GM12878 (cell line): ENCODE data around the gene IL17RA. TPM values are rescaled to one million over a fixed set of nuclear protein-coding genes. Genes with fewer than 3 reads are reported as not detected.

Experiments used
- ATAC-seq: fragments of 200-7000 bp; cut with Tn5 transposase; 3 replicates; pipeline ENCODE4 v1.9.1; 2020; ENCODE audit warnings: mild to moderate bottlenecking, moderate library complexity
- BruUV-seq: library from RNA; stranded (reverse); fragments of 400-500 nt; replicated peaks from 2 replicates; lab custom pipeline; 2021; lab: Mats Ljungman, UMichigan
- CTCF ChIA-PET: fragments of 300-600 bp; sonication (Branson Sonifier 250); formaldehyde crosslinking; extraction: SDS; loops from one replicate; lab custom pipeline; 2021; ENCODE audit warnings: inconsistent platforms; lab: Yijun Ruan, JAX
- POLR2A ChIA-PET: fragments of 350-600 bp; formaldehyde crosslinking; extraction: SDS; loops from one replicate; lab custom pipeline; 2021; ENCODE audit warnings: inconsistent platforms; lab: Charles Lee
- RAD21 ChIA-PET: fragments of 300-600 bp; sonication (Branson Sonifier 250); formaldehyde crosslinking; loops from one replicate; lab custom pipeline; 2023; ENCODE audit warnings: antibody characterized with exemption; ENCODE audit not compliant: unreplicated experiment; lab: Charles Lee
- SMC1A ChIA-PET: fragments of 300-600 bp; sonication (Branson Sonifier 250); formaldehyde crosslinking; loops from one replicate; lab custom pipeline; 2023; ENCODE audit not compliant: unreplicated experiment, uncharacterized antibody; lab: Charles Lee
- DNase-seq: peaks from one replicate; pipeline ENCODE4 v3.0.0-alpha.2; 2011; ENCODE audit warnings: low read depth, low spot score
- FAIRE-seq: peaks from 3 replicates; lab custom pipeline; 2011; peaks lifted over from hg19 to GRCh38; lab: Jason Lieb, UNC
- H2AFZ ChIP-seq: 2 replicates; pipeline ENCODE4 v1.6.0; 2011; ENCODE audit warnings: low read depth, low read length, control low read depth; ENCODE audit not compliant: control insufficient read depth
- H3K27ac ChIP-seq: 2 replicates; pipeline ENCODE4 v1.5.1; 2011; ENCODE audit warnings: control low read depth; ENCODE audit not compliant: control insufficient read depth, insufficient read depth
- H3K27me3 ChIP-seq, 2 experiments: replicated peaks in 1 of 2; 2 replicates each; pipeline versions ENCODE4 v1.6.0 to v1.6.1; 2011; ENCODE audit warnings: low read length in 1 of 2; ENCODE audit not compliant: control insufficient read depth in 2 of 2, insufficient read depth in 2 of 2
- H3K36me3 ChIP-seq, 2 experiments: 2 replicates each; pipeline ENCODE4 v1.5.1; 2011; ENCODE audit warnings: low read length in 1 of 2; ENCODE audit not compliant: control insufficient read depth in 2 of 2, insufficient read depth in 2 of 2
- H3K4me1 ChIP-seq: 2 replicates; pipeline ENCODE4 v1.6.1; 2011; ENCODE audit warnings: mild to moderate bottlenecking, low read length, moderate library complexity, mixed read lengths; ENCODE audit not compliant: control insufficient read depth, insufficient read depth
- H3K4me2 ChIP-seq: 2 replicates; pipeline ENCODE4 v1.6.0; 2011; ENCODE audit warnings: control low read depth; ENCODE audit not compliant: control insufficient read depth, insufficient read depth
- H3K4me3 ChIP-seq: fragments of 200-600 bp; sonication (generic); 2 replicates; pipeline ENCODE4 v1.5.1; 2016
- H3K79me2 ChIP-seq: 2 replicates; pipeline ENCODE4 v1.6.0; 2011; ENCODE audit warnings: low read length; ENCODE audit not compliant: control insufficient read depth, insufficient read depth
- H3K9ac ChIP-seq: 2 replicates; pipeline ENCODE4 v1.8.0; 2011; ENCODE audit warnings: low read length, control low read depth, mixed read lengths; ENCODE audit not compliant: control insufficient read depth, insufficient read depth
- H3K9me3 ChIP-seq: replicated peaks from 3 replicates; pipeline ENCODE4 v1.5.1; 2011; ENCODE audit warnings: mild to moderate bottlenecking, low read length; ENCODE audit not compliant: control insufficient read depth, insufficient read depth
- H4K20me1 ChIP-seq: 2 replicates; pipeline ENCODE4 v1.6.0; 2011; ENCODE audit not compliant: control insufficient read depth, insufficient read depth
- SMARCA5 ChIP-seq: fragments of 450-650 bp; IDR thresholded peaks from 2 replicates; pipeline ENCODE4 v1.6.1; 2017; ENCODE audit warnings: mild to moderate bottlenecking
- STAT3 ChIP-seq: IDR thresholded peaks from 2 replicates; pipeline ENCODE4 v1.6.1; 2011; ENCODE audit warnings: low read depth, low read length, improper control_type of control experiment
- ZBTB40 ChIP-seq: fragments of 450-650 bp; IDR thresholded peaks from 2 replicates; pipeline ENCODE4 v1.6.1; 2016; ENCODE audit warnings: mild to moderate bottlenecking, moderate library complexity, borderline replicate concordance
- WGBS: methylation state at CpG from one replicate; pipeline ENCODE4 v1.1.6; 2016; ENCODE audit warnings: low lambda C conversion rate; ENCODE audit not compliant: insufficient replicate concordance, insufficient coverage; ENCODE audit errors: missing lambda C conversion rate; 5-methylcytosine and 5-hydroxymethylcytosine counted together
- in situ Hi-C: fragments of 300-500 bp; cut with MboI; formaldehyde crosslinking; loops from 9 replicates; pipeline ENCODE4 v1.14.3; 2018; ENCODE audit warnings: mixed read lengths
- intact Hi-C: fragments of 100-400 bp; cut with micrococcal nuclease; formaldehyde crosslinking; loops from one replicate; pipeline ENCODE4 v1.14.2; 2022; ENCODE audit not compliant: unreplicated experiment
- polyA plus RNA-seq, 11 experiments: library from polyadenylated mRNA; depleted of rRNA in 4 of 11; unstranded in 6 of 11; stranded (reverse) in 5 of 11; fragments of >200 nt; fragmentation: Nextera tagmentation in 4 of 11; fragmentation: Illumina TruSeq in 1 of 11; extraction: Ambion mirVana in 4 of 11; extraction: Trizol in 1 of 11; gene quantifications; 1 replicate in 1 of 11; 2 replicates in 10 of 11; pipeline versions ENCODE4 v1.2.1 to v1.2.3, GENCODE V29; 2011 to 2016; ENCODE audit warnings: inconsistent platforms in 2 of 11, missing spikeins in 2 of 11, low read depth in 1 of 11
- total RNA-seq, 4 experiments: library from RNA; depleted of rRNA in 3 of 4; stranded (reverse); fragments of >200 nt in 3 of 4; fragmentation: Illumina TruSeq in 1 of 4; extraction: Trizol in 1 of 4; gene quantifications; 2 replicates each; pipeline versions ENCODE4 v1.2.1 to v1.2.3, GENCODE V29; 2013 to 2021

The IL17RA gene
- total and polyA plus RNA-seq, 10 of the 15 experiments (the other 5 are each of a cell fraction or from before 2014, with no cell fraction given), result 0.71 to 10.2 (median 4.2) TPM

GRCh38 chr22:17157714-17158113, 72.9 kb downstream of the IL17RA start:
- Histone ChIP-seq H3K4me3 (peak overlapping the region; percentile 79), H3K4me2 (peak overlapping the region; percentile 60), H3K9ac (no peak overlapping the region; the same call in 1 of the 2 replicates), H4K20me1 (peaks cover 2% of the 10 kb centered on the region; the same call in 1 of the 2 replicates), H3K4me1 (peaks cover 3% of the 10 kb centered on the region; the same call in 1 of the 2 replicates), H3K9me3 (no peaks in the 10 kb centered on the region), H3K27me3 (no peaks in the 10 kb centered on the region), H3K27ac (no peak overlapping the region), H2AFZ (no peak overlapping the region), H3K79me2 (peaks cover 24% of the 10 kb centered on the region), H3K36me3 (no peaks in the 10 kb centered on the region)
- ATAC-seq (no peak), FAIRE-seq (no peak), DNase-seq (no peak)
- intact Hi-C loops (loop anchor here (10.0 kb wide), 1 partner anchor 333 kb away; the partner anchor contains the start of gene XKR3), in situ Hi-C loops (no loop called here)
- ChIA-PET SMC1A (interaction anchor here (0.9 to 1.6 kb wide), 5 partner anchors 9 to 344 kb away, joined by 3 to 10 read pairs (median 3); no protein-coding TSS in a partner anchor), POLR2A (interaction anchor here (0.6 to 1.2 kb wide), 2 partner anchors 13 to 448 kb away, joined by 3 to 4 read pairs; no protein-coding TSS in a partner anchor), RAD21 (interaction anchor here (1.5 to 1.9 kb wide), 2 partner anchors 14 to 344 kb away, joined by 6 to 7 read pairs; no protein-coding TSS in a partner anchor), CTCF (interaction anchor here (0.6 to 8.1 kb wide), 6 partner anchors 10 to 344 kb away, joined by 3 to 72 read pairs (median 4); no protein-coding TSS in a partner anchor)
- BruUV-seq, result TSS peak; percentile 69
- WGBS, result 62% methylated on average over 3 of the region's 3 CpGs
- TF ChIP-seq STAT3, result no peak
- 0 out of 2 replicates have a peak, but pooled peaks have one; percentile 35 for TF ChIP-seq SMARCA5
- no peak for TF ChIP-seq ZBTB40
